Measurements from ENCODE around the gene PLK4.

PLK4 gene

DNA sequence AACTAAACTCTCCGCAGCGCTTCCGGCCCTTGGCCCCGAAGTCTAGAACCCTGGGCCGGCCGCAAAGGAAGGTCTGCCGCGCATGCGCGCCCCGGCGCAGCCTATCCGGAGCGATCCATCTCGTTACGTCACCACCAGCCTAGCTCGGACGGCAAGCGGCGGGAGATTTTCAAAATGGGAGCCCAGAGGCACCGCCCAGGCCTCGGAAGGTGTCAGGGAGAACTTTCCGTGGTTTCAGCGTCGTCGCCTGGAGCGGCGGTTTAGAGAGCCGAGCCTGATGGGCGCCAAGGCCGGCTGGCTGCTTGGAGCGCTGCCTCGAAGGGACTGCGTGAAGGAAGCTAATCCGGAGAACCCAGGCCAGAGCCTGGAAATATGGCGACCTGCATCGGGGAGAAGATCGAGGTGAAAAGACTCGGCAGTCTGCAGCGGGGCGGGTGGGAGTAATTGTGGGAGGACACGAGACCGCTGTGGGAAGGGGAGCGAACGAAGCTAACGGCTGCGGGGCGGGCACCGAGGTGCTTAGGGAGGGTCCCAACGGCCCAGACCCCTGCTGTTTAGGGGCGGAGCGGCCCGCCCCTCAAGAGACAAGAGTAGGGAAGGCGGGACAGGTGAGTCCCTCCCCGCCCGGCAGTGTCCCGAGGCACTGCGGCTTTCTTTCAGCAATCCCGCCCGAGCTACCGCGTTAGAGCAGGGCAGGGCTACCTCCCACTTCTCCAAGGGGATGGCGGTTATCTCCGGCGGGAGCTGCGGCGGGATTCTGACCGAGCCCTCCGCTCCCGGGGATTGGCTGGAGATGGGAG is at the start of gene PLK4:
Gene PLK4, plus strand, starts transcription at position 131 of the 800 bp plus-strand sequence. Its CDS starts 242 bp downstream, at position 373.
- DNase-seq (ENCODE audit: low read depth) = peak; percentile 91
- peak within 1 kb of the TSS; percentile 73 for H3K4me3 ChIP-seq (ENCODE audit: low read depth, low read length)
- TF ChIP-seq, protein P1, sequence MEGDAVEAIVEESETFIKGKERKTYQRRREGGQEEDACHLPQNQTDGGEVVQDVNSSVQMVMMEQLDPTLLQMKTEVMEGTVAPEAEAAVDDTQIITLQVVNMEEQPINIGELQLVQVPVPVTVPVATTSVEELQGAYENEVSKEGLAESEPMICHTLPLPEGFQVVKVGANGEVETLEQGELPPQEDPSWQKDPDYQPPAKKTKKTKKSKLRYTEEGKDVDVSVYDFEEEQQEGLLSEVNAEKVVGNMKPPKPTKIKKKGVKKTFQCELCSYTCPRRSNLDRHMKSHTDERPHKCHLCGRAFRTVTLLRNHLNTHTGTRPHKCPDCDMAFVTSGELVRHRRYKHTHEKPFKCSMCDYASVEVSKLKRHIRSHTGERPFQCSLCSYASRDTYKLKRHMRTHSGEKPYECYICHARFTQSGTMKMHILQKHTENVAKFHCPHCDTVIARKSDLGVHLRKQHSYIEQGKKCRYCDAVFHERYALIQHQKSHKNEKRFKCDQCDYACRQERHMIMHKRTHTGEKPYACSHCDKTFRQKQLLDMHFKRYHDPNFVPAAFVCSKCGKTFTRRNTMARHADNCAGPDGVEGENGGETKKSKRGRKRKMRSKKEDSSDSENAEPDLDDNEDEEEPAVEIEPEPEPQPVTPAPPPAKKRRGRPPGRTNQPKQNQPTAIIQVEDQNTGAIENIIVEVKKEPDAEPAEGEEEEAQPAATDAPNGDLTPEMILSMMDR (IDR thresholded peaks at IDR 0.05; ENCODE audit: low read depth, low read length, missing control alignments) = no peak

DNA sequence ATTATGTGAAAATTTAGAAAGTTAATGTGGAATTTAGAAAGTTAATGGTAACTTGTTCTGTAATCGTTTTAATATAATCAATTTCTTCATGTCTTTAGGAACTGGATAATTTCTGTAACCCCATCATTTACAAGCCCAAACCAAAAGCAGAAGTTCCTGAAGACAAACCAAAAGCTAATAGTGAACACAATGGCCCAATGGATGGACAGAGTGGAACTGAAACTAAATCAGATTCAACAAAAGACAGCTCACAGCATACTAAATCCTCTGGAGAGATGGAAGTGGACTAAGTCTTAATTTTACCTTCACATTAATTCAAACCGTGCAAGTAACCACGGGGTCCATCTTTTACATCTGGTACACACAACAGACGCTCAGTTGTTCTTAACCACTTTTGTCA is 48.1 kb upstream of the PLK4 start:
- peak; percentile 35 for DNase-seq (ENCODE audit: low read depth)
- no peak overlapping the region for H3K4me3 ChIP-seq (ENCODE audit: low read depth, low read length)
- TF ChIP-seq, protein P1 (IDR thresholded peaks at IDR 0.05; ENCODE audit: low read depth, low read length, missing control alignments) = no peak

DNA sequence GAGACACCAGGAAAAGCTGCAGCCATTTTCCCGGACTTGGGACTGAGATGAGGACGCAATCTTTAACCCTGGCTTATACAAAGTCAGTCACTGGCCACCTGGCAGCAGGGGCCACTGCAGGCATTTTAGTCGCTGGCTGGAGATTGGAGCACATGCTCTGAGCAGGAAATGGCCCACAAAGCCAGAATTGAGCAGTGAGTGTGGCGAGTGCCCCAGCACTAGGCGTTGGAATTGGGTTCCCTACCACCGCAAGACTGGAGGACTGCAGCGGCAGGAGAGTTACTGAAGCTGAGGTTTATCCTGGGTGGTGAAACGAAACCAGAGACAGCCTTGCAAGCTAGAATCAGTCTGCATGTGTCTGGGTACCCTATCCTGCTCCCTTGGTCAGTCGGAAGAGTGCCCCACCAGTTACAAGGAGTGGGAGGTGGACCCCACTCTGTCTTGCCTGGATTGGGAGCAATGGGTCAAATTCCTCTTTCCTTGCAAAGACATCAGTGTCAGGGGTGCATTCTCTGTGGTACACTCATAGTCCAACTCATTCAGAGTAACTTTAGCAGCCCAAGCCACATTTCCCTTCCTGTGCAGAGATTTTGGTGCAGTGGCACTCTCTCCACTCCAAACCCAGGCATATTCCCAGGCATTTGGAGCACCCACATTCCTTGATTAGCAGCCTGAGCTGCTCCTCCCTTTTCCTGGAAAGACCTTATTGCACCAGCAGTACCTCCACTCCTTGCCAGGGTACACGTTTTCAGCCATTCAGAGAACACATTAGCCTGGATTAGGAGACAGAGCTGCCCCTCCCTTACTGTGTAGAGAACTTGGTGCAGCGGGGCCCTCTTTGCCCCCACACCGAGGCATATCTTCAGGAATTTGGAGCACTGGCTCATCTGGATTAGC is 36.7 kb upstream of the PLK4 start:
- TF ChIP-seq, protein P1 (IDR thresholded peaks at IDR 0.05; ENCODE audit: low read depth, low read length, missing control alignments) = no peak
- no peak overlapping the region for H3K4me3 ChIP-seq (ENCODE audit: low read depth, low read length)
- DNase-seq (ENCODE audit: low read depth) = no peak

DNA sequence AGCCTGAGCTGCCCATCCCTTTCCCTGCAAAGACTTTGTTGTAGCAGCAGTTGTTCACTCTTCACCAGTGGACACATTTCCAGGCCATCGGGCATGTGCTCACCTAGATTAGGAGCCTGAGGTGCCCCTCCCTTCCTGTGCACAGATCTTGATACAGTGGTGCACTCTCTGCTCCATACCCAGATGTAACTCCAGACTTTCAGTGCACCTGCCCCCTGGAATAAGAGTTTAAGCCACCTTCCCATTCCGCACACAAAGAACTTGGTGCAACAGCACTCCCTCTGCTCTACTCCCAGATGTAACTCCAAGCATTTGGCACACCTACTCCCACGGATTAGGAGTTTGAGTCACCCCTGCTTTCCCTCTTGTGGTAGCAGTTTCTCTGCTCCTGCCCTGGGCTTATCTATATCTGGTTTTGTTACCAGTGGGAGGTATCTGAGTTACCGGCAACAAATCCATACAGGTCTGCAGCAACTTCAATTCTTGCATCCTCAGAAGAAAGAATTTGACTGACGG is 36.0 kb upstream of the PLK4 start:
- DNase-seq (ENCODE audit: low read depth) = no peak
- TF ChIP-seq, protein P1 (IDR thresholded peaks at IDR 0.05; ENCODE audit: low read depth, low read length, missing control alignments) = no peak
- H3K4me3 ChIP-seq (ENCODE audit: low read depth, low read length) = no peak overlapping the region

DNA sequence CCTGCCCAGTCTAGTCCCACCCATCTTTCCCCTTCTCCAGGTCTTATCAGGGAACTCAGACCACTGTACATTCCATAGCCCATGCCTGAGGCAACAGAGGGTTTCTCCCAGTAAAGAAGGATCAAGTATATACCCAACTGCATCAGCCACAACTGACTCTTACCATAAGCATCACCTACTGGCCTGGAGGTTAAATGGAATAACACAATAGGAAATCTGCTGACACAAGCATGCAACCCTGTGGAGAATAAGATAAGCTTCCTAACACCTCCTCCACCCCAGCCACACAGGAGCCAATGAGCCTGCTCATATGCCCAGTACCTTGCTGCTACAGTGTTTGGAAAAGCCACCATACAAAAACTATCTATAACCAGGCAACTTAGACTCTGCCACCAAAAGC is 34.6 kb upstream of the PLK4 start:
- H3K4me3 ChIP-seq (ENCODE audit: low read depth, low read length) = no peak overlapping the region
- TF ChIP-seq, protein P1 (IDR thresholded peaks at IDR 0.05; ENCODE audit: low read depth, low read length, missing control alignments) = no peak
- DNase-seq (ENCODE audit: low read depth) = no peak

DNA sequence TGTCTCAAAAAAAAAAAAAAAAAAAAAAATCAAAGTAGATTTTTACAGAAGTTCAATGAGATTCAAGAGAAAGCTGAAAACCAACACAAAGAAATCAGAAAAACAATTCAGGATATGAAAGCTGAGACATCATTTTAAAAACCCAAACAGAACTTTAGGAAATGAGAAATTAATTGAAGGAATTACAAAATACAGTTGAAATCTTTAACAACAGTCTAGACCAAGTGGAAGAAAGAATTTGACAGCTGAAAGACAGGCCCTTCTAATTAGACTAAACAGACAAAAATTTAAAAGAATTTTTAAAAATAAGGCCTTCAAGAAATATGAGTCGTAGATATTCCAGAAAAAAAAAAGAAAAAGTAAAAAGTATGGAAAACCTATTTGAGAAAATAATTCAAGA is 33.9 kb upstream of the PLK4 start:
- TF ChIP-seq, protein P1 (IDR thresholded peaks at IDR 0.05; ENCODE audit: low read depth, low read length, missing control alignments) = no peak
- H3K4me3 ChIP-seq (ENCODE audit: low read depth, low read length) = no peak overlapping the region

More for the DNA sequence above, 33.9 kb upstream of the PLK4 start:
- DNase-seq (ENCODE audit: low read depth) = no peak

Data from GM12864 (cell line).